CD4-positive, alpha-beta T cell treated with Interleukin-12 subunit alpha and Interleukin-12 subunit beta, for 1 hour (primary cell): ENCODE results near the gene UBE2G2.
A peak's percentile ranks its signal among the peaks of the same experiment; 100 is the strongest.

Experiments used
- DNase-seq: peaks from one replicate; pipeline ENCODE4 v3.0.0-alpha.2; 2020

The UBE2G2 gene

GRCh38 chr21:44814498-44815023 is 12.9 kb upstream of the UBE2G2 start:
- no peak for DNase-seq

GRCh38 chr21:44813727-44814126 is 12.1 kb upstream of the UBE2G2 start:
- DNase-seq, result no peak

GRCh38 chr21:44813149-44813548 is 11.5 kb upstream of the UBE2G2 start:
- no peak for DNase-seq

- DNase-seq, result no peak
Measured at GRCh38 chr21:44812640-44813039, 11.0 kb upstream of the UBE2G2 start.

- DNase-seq, result no peak
Measured at GRCh38 chr21:44810779-44811178, 9.2 kb upstream of the UBE2G2 start.

- DNase-seq, result no peak
Measured at GRCh38 chr21:44805859-44806258, 4.2 kb upstream of the UBE2G2 start.

GRCh38 chr21:44805226-44805625 is 3.6 kb upstream of the UBE2G2 start:
- no peak for DNase-seq

- DNase-seq, result no peak
Measured at GRCh38 chr21:44804762-44805161, 3.1 kb upstream of the UBE2G2 start.

GRCh38 chr21:44803651-44804050 is 2.0 kb upstream of the UBE2G2 start:
- DNase-seq, result no peak

GRCh38 chr21:44802396-44803153 is 955 bp upstream of the UBE2G2 start:
- DNase-seq, result no peak

- DNase-seq, result peak; percentile 56
Measured at GRCh38 chr21:44800971-44801467, 601 bp downstream of the UBE2G2 start.

GRCh38 chr21:44800103-44800502 is 1.5 kb downstream of the UBE2G2 start:
- DNase-seq, result peak; percentile 26

GRCh38 chr21:44799646-44800045 is 2.0 kb downstream of the UBE2G2 start:
- no peak for DNase-seq

- no peak for DNase-seq
Measured at GRCh38 chr21:44797775-44798174, 3.8 kb downstream of the UBE2G2 start.

GRCh38 chr21:44795342-44795741 is 6.3 kb downstream of the UBE2G2 start:
- no peak for DNase-seq

- no peak for DNase-seq
Measured at GRCh38 chr21:44793592-44794374, 7.8 kb downstream of the UBE2G2 start.

GRCh38 chr21:44792702-44793591 is 8.7 kb downstream of the UBE2G2 start:
- peak; percentile 66 for DNase-seq

- DNase-seq, result no peak
Measured at GRCh38 chr21:44791993-44792392, 9.6 kb downstream of the UBE2G2 start.

- no peak for DNase-seq
Measured at GRCh38 chr21:44791246-44791645, 10.4 kb downstream of the UBE2G2 start.

GRCh38 chr21:44790368-44790767 is 11.3 kb downstream of the UBE2G2 start:
- DNase-seq, result no peak

GRCh38 chr21:44789880-44790279 is 11.7 kb downstream of the UBE2G2 start:
- no peak for DNase-seq

GRCh38 chr21:44785620-44786335 is 15.8 kb downstream of the UBE2G2 start:
- no peak for DNase-seq
